Measurements from ENCODE around the gene RIN3. TPM values are rescaled to one million over a fixed set of nuclear protein-coding genes. Genes with fewer than 3 reads are reported as not detected.

RIN3 gene
- total and polyA plus RNA-seq, 3 donors from 2014 or later, result 25.9 to 56.2 (median 49.8) TPM

GRCh38 chr14:92701826-92702225, 188.2 kb downstream of the RIN3 start:
- H3K36me3 ChIP-seq (ENCODE audit: low read depth, missing control alignments), result no peaks in the 10 kb centered on the region
- no peak overlapping the region for H3K27ac ChIP-seq
- no peak overlapping the region for H3K4me3 ChIP-seq
- H3K27me3 ChIP-seq, result no peaks in the 10 kb centered on the region
- H3K4me1 ChIP-seq, result no peaks in the 10 kb centered on the region
- intact Hi-C loops (cut with DNase I; ENCODE audit: low total_unique reads), result no loop called here
- TF ChIP-seq POLR2A (IDR thresholded peaks at IDR 0.05) (no peak), CTCF (IDR thresholded peaks at IDR 0.05) (no peak)
- DNase-seq, result no peak
- no peaks in the 10 kb centered on the region for H3K9me3 ChIP-seq
- 89% methylated on average over 10 of the region's 10 CpGs for WGBS, 2 donors

- DNase-seq, result no peak
- H3K27me3 ChIP-seq, result no peaks in the 10 kb centered on the region
- H3K4me3 ChIP-seq, result no peak overlapping the region
- no peaks in the 10 kb centered on the region for H3K36me3 ChIP-seq (ENCODE audit: low read depth, missing control alignments)
- H3K27ac ChIP-seq, result no peak overlapping the region
- TF ChIP-seq POLR2A (IDR thresholded peaks at IDR 0.05), result no peak
- TF ChIP-seq CTCF (IDR thresholded peaks at IDR 0.05), result no peak
- H3K9me3 ChIP-seq, result no peaks in the 10 kb centered on the region
- H3K4me1 ChIP-seq, result no peaks in the 10 kb centered on the region
- WGBS, 2 donors, result 82 to 85% methylated on average over 6 to 9 of the region's 9 CpGs
- intact Hi-C loops (cut with DNase I; ENCODE audit: low total_unique reads), result no loop called here
These were observed 188.9 kb downstream of the RIN3 start for GRCh38 chr14:92702441-92702918.

- no peak for DNase-seq
- H3K36me3 ChIP-seq (ENCODE audit: low read depth, missing control alignments), result no peaks in the 10 kb centered on the region
- TF ChIP-seq CTCF (IDR thresholded peaks at IDR 0.05), result no peak
- TF ChIP-seq POLR2A (IDR thresholded peaks at IDR 0.05), result no peak
- no peaks in the 10 kb centered on the region for H3K27me3 ChIP-seq
- intact Hi-C loops (cut with DNase I; ENCODE audit: low total_unique reads), result no loop called here
- no peak overlapping the region for H3K27ac ChIP-seq
- 92% methylated on average over 10 of the region's 10 CpGs for WGBS, 2 donors
- H3K9me3 ChIP-seq, result no peaks in the 10 kb centered on the region
- no peak overlapping the region for H3K4me3 ChIP-seq
- no peaks in the 10 kb centered on the region for H3K4me1 ChIP-seq
These were observed 189.9 kb downstream of the RIN3 start for GRCh38 chr14:92703516-92703915.

GRCh38 chr14:92704036-92704804, 190.6 kb downstream of the RIN3 start:
- Histone ChIP-seq H3K4me3 (no peak overlapping the region), H3K36me3 (ENCODE audit: low read depth, missing control alignments) (no peaks in the 10 kb centered on the region), H3K9me3 (no peaks in the 10 kb centered on the region), H3K27ac (no peak overlapping the region), H3K27me3 (no peaks in the 10 kb centered on the region), H3K4me1 (no peaks in the 10 kb centered on the region)
- TF ChIP-seq CTCF (IDR thresholded peaks at IDR 0.05), result no peak
- TF ChIP-seq POLR2A (IDR thresholded peaks at IDR 0.05), result no peak
- intact Hi-C loops (cut with DNase I; ENCODE audit: low total_unique reads), result no loop called here
- 85 to 86% methylated on average over 23 of the region's 23 CpGs for WGBS, 2 donors
- no peak for DNase-seq

- H3K9me3 ChIP-seq, result no peaks in the 10 kb centered on the region
- intact Hi-C loops (cut with DNase I; ENCODE audit: low total_unique reads), result no loop called here
- no peaks in the 10 kb centered on the region for H3K4me1 ChIP-seq
- H3K27me3 ChIP-seq, result no peaks in the 10 kb centered on the region
- TF ChIP-seq POLR2A (IDR thresholded peaks at IDR 0.05), result no peak
- TF ChIP-seq CTCF (IDR thresholded peaks at IDR 0.05), result no peak
- no peak overlapping the region for H3K27ac ChIP-seq
- DNase-seq, result no peak
- WGBS, 2 donors, result 83 to 88% methylated on average over 6 to 11 of the region's 11 CpGs
- H3K36me3 ChIP-seq (ENCODE audit: low read depth, missing control alignments), result no peaks in the 10 kb centered on the region
- no peak overlapping the region for H3K4me3 ChIP-seq
These were observed 191.2 kb downstream of the RIN3 start for GRCh38 chr14:92704821-92705220.

Measured in testis (tissue), 3 donors.